Measurements from ENCODE around the gene LAMB1. TPM values are rescaled to one million over a fixed set of nuclear protein-coding genes. Genes with fewer than 3 reads are reported as not detected.
"Not testable (repeated sequence)": the region's sequence is repeated elsewhere in the genome, so short reads cannot be mapped to it uniquely, and the experiment has no call there.

Gene LAMB1
- total RNA-seq = 335 TPM

- DNase-seq = peak; percentile 92
Observed at GRCh38 chr7:108002726-108003598, at the start of gene LAMB1. LAMB1 (minus strand) TSS chr7:108003161; CDS start chr7:108002885, 276 bp downstream.

- no peak for DNase-seq
Observed at GRCh38 chr7:108051454-108051853, 48.5 kb upstream of the LAMB1 start.

- no peak for DNase-seq
Observed at GRCh38 chr7:108049962-108050361, 47.0 kb upstream of the LAMB1 start.

- DNase-seq = no peak
Observed at GRCh38 chr7:108048422-108048821, 45.5 kb upstream of the LAMB1 start.

- no peak for DNase-seq
Observed at GRCh38 chr7:108046952-108047506, 44.1 kb upstream of the LAMB1 start.

- DNase-seq = no peak
Observed at GRCh38 chr7:108045669-108046068, 42.7 kb upstream of the LAMB1 start.

GRCh38 chr7:108045154-108045553 is 42.2 kb upstream of the LAMB1 start:
- DNase-seq = peak; percentile 58

- no peak for DNase-seq
Observed at GRCh38 chr7:108044345-108044744, 41.4 kb upstream of the LAMB1 start.

GRCh38 chr7:108038986-108039385 is 36.0 kb upstream of the LAMB1 start:
- DNase-seq = peak; percentile 39

- DNase-seq = no peak
Observed at GRCh38 chr7:108037741-108038140, 34.8 kb upstream of the LAMB1 start.

- no peak for DNase-seq
Observed at GRCh38 chr7:108037140-108037539, 34.2 kb upstream of the LAMB1 start.

- no peak for DNase-seq
Observed at GRCh38 chr7:108034586-108034985, 31.6 kb upstream of the LAMB1 start.

- DNase-seq = no peak
Observed at GRCh38 chr7:108033776-108034497, 31.0 kb upstream of the LAMB1 start.

- not testable (repeated sequence) for DNase-seq
Observed at GRCh38 chr7:108033309-108033708, 30.3 kb upstream of the LAMB1 start.

- no peak for DNase-seq
Observed at GRCh38 chr7:108030516-108030915, 27.6 kb upstream of the LAMB1 start.

GRCh38 chr7:108029034-108029433 is 26.1 kb upstream of the LAMB1 start:
- DNase-seq = no peak

- no peak for DNase-seq
Observed at GRCh38 chr7:108028111-108028510, 25.1 kb upstream of the LAMB1 start.

- no peak for DNase-seq
Observed at GRCh38 chr7:108027239-108027638, 24.3 kb upstream of the LAMB1 start.

- no peak for DNase-seq
Observed at GRCh38 chr7:108026647-108027046, 23.7 kb upstream of the LAMB1 start.

- DNase-seq = no peak
Observed at GRCh38 chr7:108026116-108026515, 23.2 kb upstream of the LAMB1 start.

GRCh38 chr7:108024538-108024937 is 21.6 kb upstream of the LAMB1 start:
- no peak for DNase-seq

GRCh38 chr7:108020585-108020984 is 17.6 kb upstream of the LAMB1 start:
- DNase-seq = no peak

- no peak for DNase-seq
Observed at GRCh38 chr7:108018668-108019067, 15.7 kb upstream of the LAMB1 start.

Measured in tongue (tissue), 2 donors.